Vagina (tissue), 2 donors: ENCODE measurements around the gene IGSF5. TPM values are rescaled to one million over a fixed set of nuclear protein-coding genes. Genes with fewer than 3 reads are reported as not detected.
"Not testable (repeated sequence)": the region's sequence is repeated elsewhere in the genome, so short reads cannot be mapped to it uniquely, and the experiment has no call there.

Source experiments
- DNase-seq, 2 donors: peaks; one replicate each; pipeline ENCODE4 v3.0.0-alpha.2; 2017; ENCODE audit errors: extremely low spot score in 2 of 2
- H3K27ac ChIP-seq: fragments of 200-600 bp; sonication (generic); one replicate; pipeline ENCODE4 v1.5.1; 2019
- H3K27me3 ChIP-seq: fragments of 200-600 bp; sonication (generic); one replicate; pipeline ENCODE4 v1.5.1; 2019
- H3K36me3 ChIP-seq, 2 donors: fragments of 200-600 bp; sonication (generic); one replicate each; pipeline ENCODE4 v1.5.1; 2017 to 2019
- H3K4me1 ChIP-seq: fragments of 200-600 bp; sonication (generic); one replicate; pipeline ENCODE4 v1.5.1; 2019
- H3K4me3 ChIP-seq, 2 donors: fragments of 200-600 bp; sonication (generic); 1 replicate in 1 of 2; 2 replicates in 1 of 2; pipeline ENCODE4 v1.5.1; 2016 to 2019
- H3K9me3 ChIP-seq: fragments of 200-600 bp; sonication (generic); one replicate; pipeline ENCODE4 v1.5.1; 2019
- CTCF ChIP-seq, 3 experiments: fragments of 450-650 bp in 2 of 3; fragments of 200-600 bp in 1 of 3; sonication (generic) in 1 of 3; IDR thresholded peaks; one replicate each; pipeline ENCODE4 v1.5.1; 2017 to 2019; ENCODE audit warnings: antibody characterized with exemption in 3 of 3, mild to moderate bottlenecking in 2 of 3, moderate library complexity in 2 of 3
- POLR2A ChIP-seq, 2 donors: fragments of 450-650 bp; IDR thresholded peaks; one replicate each; pipeline ENCODE4 v1.6.1; 2017; ENCODE audit warnings: antibody characterized with exemption in 2 of 2, mild to moderate bottlenecking in 2 of 2, moderate library complexity in 2 of 2
- POLR2AphosphoS5 ChIP-seq, 2 donors: sonication (generic); formaldehyde crosslinking; IDR thresholded peaks; one replicate each; pipeline ENCODE4 v1.9.0; 2017; ENCODE audit warnings: antibody characterized with exemption in 2 of 2, mild to moderate bottlenecking in 2 of 2, low read depth in 1 of 2; ENCODE audit not compliant: insufficient read depth in 1 of 2
- intact Hi-C: fragments of 100-400 bp; cut with DNase I; formaldehyde crosslinking; loops from one replicate; pipeline ENCODE4 v1.15.1; 2023
- total RNA-seq: library from RNA; depleted of rRNA; stranded (reverse); fragments of >200 nt; gene quantifications from one replicate; pipeline ENCODE4 v1.2.3, GENCODE V29; 2016

The IGSF5 gene
- total RNA-seq, 1 donor from 2014 or later = not detected

- no peak overlapping the region for H3K27ac ChIP-seq
- no peaks in the 10 kb centered on the region for H3K4me1 ChIP-seq
- H3K36me3 ChIP-seq = no peaks in the 10 kb centered on the region
- peak in 1 of 2 donors; percentile 69 for DNase-seq
- no peaks in the 10 kb centered on the region for H3K27me3 ChIP-seq
- H3K9me3 ChIP-seq = no peaks in the 10 kb centered on the region
- no peak overlapping the region for H3K4me3 ChIP-seq
- TF ChIP-seq POLR2AphosphoS5 (IDR thresholded peaks at IDR 0.05; ENCODE audit: insufficient read depth in 1 of 2, low read depth in 1 of 2) = no peak
- TF ChIP-seq POLR2A (IDR thresholded peaks at IDR 0.05) = no peak
- no peak for TF ChIP-seq CTCF (IDR thresholded peaks at IDR 0.05)
- intact Hi-C loops = no loop called here
Measured at GRCh38 chr21:39737376-39738000, 7.5 kb upstream of the IGSF5 start.

- intact Hi-C loops = no loop called here
Measured at GRCh38 chr21:39738566-39738965, 6.4 kb upstream of the IGSF5 start.

GRCh38 chr21:39739531-39739930 lies 5.5 kb upstream of the IGSF5 start:
- H3K36me3 ChIP-seq, H3K4me3 ChIP-seq, H3K4me1 ChIP-seq, H3K27me3 ChIP-seq, H3K27ac ChIP-seq, intact Hi-C loops, H3K9me3 ChIP-seq: not testable (repeated sequence)
- DNase-seq = peak in 1 of 2 donors; percentile 47

More at GRCh38 chr21:39738566-39738965, 6.4 kb upstream of the IGSF5 start:
- H3K9me3 ChIP-seq = no peaks in the 10 kb centered on the region
- H3K4me3 ChIP-seq = no peak overlapping the region
- TF ChIP-seq POLR2AphosphoS5 (IDR thresholded peaks at IDR 0.05; ENCODE audit: insufficient read depth in 1 of 2, low read depth in 1 of 2) (no peak), CTCF (IDR thresholded peaks at IDR 0.05) (no peak), POLR2A (IDR thresholded peaks at IDR 0.05) (no peak)
- H3K36me3 ChIP-seq = no peaks in the 10 kb centered on the region
- no peak overlapping the region for H3K27ac ChIP-seq
- DNase-seq = peak in 1 of 2 donors; percentile 25
- no peaks in the 10 kb centered on the region for H3K27me3 ChIP-seq
- no peaks in the 10 kb centered on the region for H3K4me1 ChIP-seq

- intact Hi-C loops, DNase-seq, H3K27ac ChIP-seq: not testable (repeated sequence)
Measured at GRCh38 chr21:39742561-39742960, 2.4 kb upstream of the IGSF5 start.

GRCh38 chr21:39745332-39745731 lies 349 bp downstream of the IGSF5 start:
- DNase-seq = peak in 1 of 2 donors; percentile 20
- H3K9me3 ChIP-seq, H3K27ac ChIP-seq, intact Hi-C loops, H3K27me3 ChIP-seq, H3K36me3 ChIP-seq, H3K4me1 ChIP-seq, H3K4me3 ChIP-seq: not testable (repeated sequence)

More at GRCh38 chr21:39742561-39742960, 2.4 kb upstream of the IGSF5 start:
- not testable (repeated sequence) for H3K4me3 ChIP-seq, H3K27me3 ChIP-seq, H3K36me3 ChIP-seq, H3K4me1 ChIP-seq, H3K9me3 ChIP-seq

GRCh38 chr21:39750670-39751069 lies 5.7 kb downstream of the IGSF5 start:
- no peak for TF ChIP-seq POLR2A (IDR thresholded peaks at IDR 0.05)
- TF ChIP-seq POLR2AphosphoS5 (IDR thresholded peaks at IDR 0.05; ENCODE audit: insufficient read depth in 1 of 2, low read depth in 1 of 2) = no peak
- TF ChIP-seq CTCF (IDR thresholded peaks at IDR 0.05) = no peak
- Histone ChIP-seq H3K4me1 (no peaks in the 10 kb centered on the region), H3K36me3 (no peaks in the 10 kb centered on the region), H3K4me3 (no peak overlapping the region), H3K27ac (no peak overlapping the region), H3K9me3 (no peaks in the 10 kb centered on the region), H3K27me3 (no peaks in the 10 kb centered on the region)
- DNase-seq = no peak
- intact Hi-C loops = no loop called here
